NB4 (cell line): ENCODE data around the gene TOMM20L.

Source experiments
- MYC ChIP-seq: IDR thresholded peaks from 2 replicates; pipeline ENCODE4 v1.6.1; 2011; ENCODE audit warnings: low read depth, low read length
- POLR2A ChIP-seq: IDR thresholded peaks from 2 replicates; pipeline ENCODE4 v1.6.1; 2011; ENCODE audit warnings: mild to moderate bottlenecking; ENCODE audit not compliant: insufficient read length; ENCODE audit errors: extremely low read depth
- TF ChIP-seq, protein P1 (sequence below): IDR thresholded peaks from one replicate; pipeline ENCODE4 v1.5.1; 2012; ENCODE audit warnings: low read depth, low read length
- TF ChIP-seq, protein P2 (sequence below): IDR thresholded peaks from 2 replicates; pipeline ENCODE4 v1.6.1; 2011; ENCODE audit warnings: low read depth, low read length

- TF ChIP-seq, protein P1, sequence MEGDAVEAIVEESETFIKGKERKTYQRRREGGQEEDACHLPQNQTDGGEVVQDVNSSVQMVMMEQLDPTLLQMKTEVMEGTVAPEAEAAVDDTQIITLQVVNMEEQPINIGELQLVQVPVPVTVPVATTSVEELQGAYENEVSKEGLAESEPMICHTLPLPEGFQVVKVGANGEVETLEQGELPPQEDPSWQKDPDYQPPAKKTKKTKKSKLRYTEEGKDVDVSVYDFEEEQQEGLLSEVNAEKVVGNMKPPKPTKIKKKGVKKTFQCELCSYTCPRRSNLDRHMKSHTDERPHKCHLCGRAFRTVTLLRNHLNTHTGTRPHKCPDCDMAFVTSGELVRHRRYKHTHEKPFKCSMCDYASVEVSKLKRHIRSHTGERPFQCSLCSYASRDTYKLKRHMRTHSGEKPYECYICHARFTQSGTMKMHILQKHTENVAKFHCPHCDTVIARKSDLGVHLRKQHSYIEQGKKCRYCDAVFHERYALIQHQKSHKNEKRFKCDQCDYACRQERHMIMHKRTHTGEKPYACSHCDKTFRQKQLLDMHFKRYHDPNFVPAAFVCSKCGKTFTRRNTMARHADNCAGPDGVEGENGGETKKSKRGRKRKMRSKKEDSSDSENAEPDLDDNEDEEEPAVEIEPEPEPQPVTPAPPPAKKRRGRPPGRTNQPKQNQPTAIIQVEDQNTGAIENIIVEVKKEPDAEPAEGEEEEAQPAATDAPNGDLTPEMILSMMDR = no peak
- no peak for TF ChIP-seq POLR2A
- TF ChIP-seq, protein P2, sequence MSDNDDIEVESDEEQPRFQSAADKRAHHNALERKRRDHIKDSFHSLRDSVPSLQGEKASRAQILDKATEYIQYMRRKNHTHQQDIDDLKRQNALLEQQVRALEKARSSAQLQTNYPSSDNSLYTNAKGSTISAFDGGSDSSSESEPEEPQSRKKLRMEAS = no peak
- TF ChIP-seq MYC = no peak
Measured at GRCh38 chr14:58364316-58364715, 31.4 kb upstream of the TOMM20L start.
